Activated T-cell treated with anti-CD3 and anti-CD28 coated beads for 4 hours (primary cell): ENCODE results near the gene GPR142.

Experiments used
- DNase-seq: peaks from one replicate; pipeline ENCODE4 v3.0.0-alpha.2; 2020

Gene GPR142

GRCh38 chr17:74367206-74367605 lies at the start of gene GPR142:
Gene GPR142 (plus strand): TSS chr17:74367506. CDS start chr17:74369541, 2,035 bp downstream.
- DNase-seq: no peak

GRCh38 chr17:74318391-74318790 lies 48.9 kb upstream of the GPR142 start:
- DNase-seq: no peak

GRCh38 chr17:74324521-74324920 lies 42.8 kb upstream of the GPR142 start:
- no peak for DNase-seq

GRCh38 chr17:74325376-74325742 lies 41.9 kb upstream of the GPR142 start:
- DNase-seq: no peak

- peak; percentile 30 for DNase-seq
These were observed 41.4 kb upstream of the GPR142 start, which contains the start of gene KIF19 for GRCh38 chr17:74325743-74326379. Gene KIF19 (plus strand): TSS chr17:74326226. CDS start chr17:74326350, 124 bp downstream.

- no peak for DNase-seq
These were observed 40.8 kb upstream of the GPR142 start for GRCh38 chr17:74326506-74326905.

GRCh38 chr17:74328487-74328886 lies 38.8 kb upstream of the GPR142 start:
- no peak for DNase-seq

- DNase-seq: no peak
These were observed 37.9 kb upstream of the GPR142 start for GRCh38 chr17:74329378-74329777.

GRCh38 chr17:74330446-74330845 lies 36.9 kb upstream of the GPR142 start:
- DNase-seq: no peak

- DNase-seq: no peak
These were observed 35.2 kb upstream of the GPR142 start for GRCh38 chr17:74332017-74332650.

- no peak for DNase-seq
These were observed 34.5 kb upstream of the GPR142 start for GRCh38 chr17:74332763-74333283.

GRCh38 chr17:74334393-74335039 lies 32.8 kb upstream of the GPR142 start:
- DNase-seq: no peak

GRCh38 chr17:74335529-74336062 lies 31.7 kb upstream of the GPR142 start:
- no peak for DNase-seq

GRCh38 chr17:74336307-74336706 lies 31.0 kb upstream of the GPR142 start:
- DNase-seq: no peak

- DNase-seq: no peak
These were observed 29.3 kb upstream of the GPR142 start for GRCh38 chr17:74337834-74338500.

GRCh38 chr17:74339537-74340195 lies 27.6 kb upstream of the GPR142 start:
- no peak for DNase-seq

GRCh38 chr17:74340470-74341023 lies 26.8 kb upstream of the GPR142 start:
- DNase-seq: no peak

GRCh38 chr17:74342224-74342623 lies 25.1 kb upstream of the GPR142 start:
- no peak for DNase-seq

- no peak for DNase-seq
These were observed 24.2 kb upstream of the GPR142 start for GRCh38 chr17:74343121-74343520.

GRCh38 chr17:74343526-74344284 lies 23.6 kb upstream of the GPR142 start:
- DNase-seq: no peak

- no peak for DNase-seq
These were observed 22.6 kb upstream of the GPR142 start for GRCh38 chr17:74344658-74345057.
